Gastrocnemius medialis (tissue), 4 donors: Measurements from ENCODE around the gene STRIT1.

Source experiments
- CTCF ChIP-seq, 5 experiments: fragments of 450-650 bp in 3 of 5; fragments of 200-600 bp in 2 of 5; sonication (generic) in 2 of 5; IDR thresholded peaks in 4 of 5; conservative IDR thresholded peaks in 1 of 5; 1 replicate in 4 of 5; 2 replicates in 1 of 5; pipeline ENCODE4 v1.5.1; 2016 to 2019; ENCODE audit warnings: antibody characterized with exemption in 5 of 5, mild to moderate bottlenecking in 3 of 5, moderate library complexity in 3 of 5
- POLR2A ChIP-seq, 2 donors: fragments of 450-650 bp; IDR thresholded peaks; one replicate each; pipeline ENCODE4 v1.6.1; 2017; ENCODE audit warnings: antibody characterized with exemption in 2 of 2, mild to moderate bottlenecking in 2 of 2, moderate library complexity in 2 of 2

- no peak for TF ChIP-seq POLR2A (IDR thresholded peaks at IDR 0.05)
- no peak for TF ChIP-seq CTCF (IDR thresholded peaks at IDR 0.05 in 4 of 5, conservative IDR thresholded peaks at IDR 0.05 in 1 of 5)
Measured at GRCh38 chr3:155339052-155339451, 45.6 kb upstream of the STRIT1 start.
